ENCODE measurements around the gene NFATC2IP.

- TF ChIP-seq CTCF (IDR thresholded peaks at IDR 0.05) = no peak
- TF ChIP-seq POLR2A (IDR thresholded peaks at IDR 0.05) = no peak
Observed at GRCh38 chr16:28967156-28967555, 16.4 kb downstream of the NFATC2IP start.

All from body of pancreas (tissue), 4 donors.